CD4-positive, alpha-beta T cell treated with Interleukin-6 at 100 ng/mL for 8 hours (primary cell): ENCODE measurements around the gene CBLB.
"Not testable (repeated sequence)": the region's sequence is repeated elsewhere in the genome, so short reads cannot be mapped to it uniquely, and the experiment has no call there.

Experiments used
- DNase-seq: peaks from one replicate; pipeline ENCODE4 v3.0.0-alpha.2; 2020; ENCODE audit warnings: mixed read lengths, low spot score

The CBLB gene

GRCh38 chr3:105752791-105753415 lies 115.9 kb downstream of the CBLB start:
- peak; percentile 69 for DNase-seq

GRCh38 chr3:105747696-105748095 lies 121.1 kb downstream of the CBLB start:
- no peak for DNase-seq

DNA sequence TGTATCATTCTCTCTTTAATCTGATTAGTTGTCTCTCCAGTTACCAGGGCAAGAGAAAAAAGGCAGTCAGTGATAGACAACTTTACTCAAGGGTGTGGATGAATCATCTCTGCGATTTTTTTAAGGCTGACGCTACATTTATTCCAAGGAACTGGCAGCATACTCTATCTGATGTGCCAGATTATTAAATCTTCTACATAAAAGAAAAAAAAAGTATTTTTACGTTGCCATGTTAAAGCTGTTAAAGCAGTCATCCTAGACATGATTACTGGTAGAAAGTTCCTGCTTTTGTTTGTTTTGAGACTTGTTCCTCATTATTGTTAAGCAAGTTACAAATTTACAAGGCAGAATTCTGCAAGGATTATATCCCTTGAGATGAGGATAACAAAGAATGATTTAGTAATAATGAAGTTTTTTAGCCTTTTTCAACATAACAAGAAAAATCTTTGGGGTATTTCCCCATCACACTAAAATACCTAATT lies 121.7 kb downstream of the CBLB start:
- peak; percentile 30 for DNase-seq

- no peak for DNase-seq
Observed at GRCh38 chr3:105746231-105746996, 122.4 kb downstream of the CBLB start.

GRCh38 chr3:105745046-105745445 lies 123.8 kb downstream of the CBLB start:
- no peak for DNase-seq

- no peak for DNase-seq
Observed at GRCh38 chr3:105744202-105744601, 124.6 kb downstream of the CBLB start.

DNA sequence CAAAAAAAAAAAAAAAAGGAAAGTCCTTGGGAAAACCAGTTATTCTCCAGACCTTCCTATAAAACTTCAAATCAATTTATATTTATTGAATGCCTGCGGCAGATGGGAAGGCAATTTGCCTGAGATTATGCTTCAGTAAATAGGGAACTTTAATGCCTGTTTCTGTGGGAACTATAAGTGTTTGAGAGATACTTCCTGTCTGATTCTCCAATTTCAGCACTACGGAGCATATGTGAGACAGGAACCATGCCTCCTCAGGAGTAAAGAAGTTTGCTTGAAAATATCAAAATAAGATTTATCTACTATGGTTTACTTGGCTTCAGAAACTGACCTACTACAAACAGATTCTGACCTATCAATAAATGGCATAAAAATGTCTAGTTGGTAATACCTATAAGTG lies 135.5 kb downstream of the CBLB start:
- no peak for DNase-seq

DNA sequence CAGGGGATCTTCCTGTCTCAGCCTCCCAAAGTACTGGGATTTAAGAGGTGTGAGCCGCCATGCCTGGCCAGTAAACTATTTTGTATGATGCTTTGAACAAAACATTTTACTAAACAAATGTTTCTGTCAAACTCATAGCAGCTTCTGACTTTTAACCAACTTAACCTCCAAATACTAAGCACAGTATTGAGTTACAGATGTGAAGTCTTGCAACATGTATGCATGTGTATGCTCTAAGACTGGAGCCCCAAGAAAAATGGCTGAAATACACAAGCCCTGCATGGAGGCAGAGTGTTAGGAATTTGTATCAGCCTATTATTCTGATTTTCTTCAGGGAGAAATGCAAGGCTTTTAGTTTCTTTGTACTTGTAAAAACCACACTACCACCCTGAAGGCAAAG lies 137.1 kb downstream of the CBLB start:
- no peak for DNase-seq

GRCh38 chr3:105730801-105731354 lies 137.9 kb downstream of the CBLB start:
- no peak for DNase-seq

DNA sequence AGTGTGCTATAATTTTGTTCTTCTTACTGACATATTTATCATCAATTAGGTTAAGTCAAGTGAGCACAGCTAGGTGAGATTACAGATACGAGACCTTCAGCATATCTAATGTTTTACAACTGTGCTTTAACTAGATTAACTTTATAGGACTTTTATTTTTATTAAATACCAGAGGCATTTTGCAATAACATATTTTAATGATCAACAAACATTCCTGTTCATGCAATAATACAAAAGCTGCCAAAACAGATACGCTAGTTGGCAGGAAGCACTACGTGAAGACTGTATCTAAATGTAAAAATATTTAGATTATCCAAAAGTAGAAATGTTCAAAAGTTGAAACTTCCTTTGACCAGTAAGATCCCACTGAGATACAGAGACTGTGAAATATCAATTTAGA lies 139.1 kb downstream of the CBLB start:
- DNase-seq: no peak

GRCh38 chr3:105728771-105729312 lies 140.0 kb downstream of the CBLB start:
- DNase-seq: no peak

DNA sequence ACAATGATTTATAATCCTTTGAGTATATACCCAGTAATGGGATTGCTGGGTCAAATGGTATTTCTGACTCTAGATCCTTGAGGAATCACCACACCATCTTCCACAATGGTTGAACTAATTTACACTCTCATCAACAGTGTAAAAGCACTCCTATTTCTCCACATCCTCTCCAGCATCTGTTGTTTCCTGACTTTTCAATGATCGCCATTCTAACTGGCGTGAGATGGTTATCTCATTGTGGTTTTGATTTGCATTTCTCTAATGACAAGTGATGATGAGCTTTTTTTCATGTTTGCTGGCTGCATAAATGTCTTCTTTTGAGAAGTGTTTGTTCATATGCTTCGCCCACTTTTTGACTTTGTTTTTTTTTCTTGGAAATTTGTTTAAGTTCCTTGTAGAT lies 141.8 kb downstream of the CBLB start:
- DNase-seq: not testable (repeated sequence)

- no peak for DNase-seq
Observed at GRCh38 chr3:105722943-105723556, 145.8 kb downstream of the CBLB start.

- DNase-seq: no peak
Observed at GRCh38 chr3:105719791-105720190, 149.0 kb downstream of the CBLB start.

DNA sequence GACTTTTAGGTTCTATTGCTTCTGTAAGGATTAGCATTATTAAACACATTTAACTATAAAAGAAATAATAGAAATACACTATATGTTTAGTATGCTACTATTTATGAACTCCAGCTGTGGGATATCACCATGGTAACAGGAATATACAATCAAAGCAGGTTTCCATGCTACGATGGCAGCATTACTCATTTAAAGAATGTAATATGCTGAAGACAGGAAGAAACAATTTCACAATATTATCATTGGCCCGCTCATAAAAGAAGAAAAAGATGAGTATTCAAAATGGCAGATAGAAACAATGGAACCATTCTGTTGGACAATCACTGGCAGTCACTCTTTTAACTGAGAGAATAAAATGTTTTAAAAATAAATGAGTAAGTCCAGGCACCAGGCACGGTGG lies 153.4 kb downstream of the CBLB start:
- DNase-seq: no peak

DNA sequence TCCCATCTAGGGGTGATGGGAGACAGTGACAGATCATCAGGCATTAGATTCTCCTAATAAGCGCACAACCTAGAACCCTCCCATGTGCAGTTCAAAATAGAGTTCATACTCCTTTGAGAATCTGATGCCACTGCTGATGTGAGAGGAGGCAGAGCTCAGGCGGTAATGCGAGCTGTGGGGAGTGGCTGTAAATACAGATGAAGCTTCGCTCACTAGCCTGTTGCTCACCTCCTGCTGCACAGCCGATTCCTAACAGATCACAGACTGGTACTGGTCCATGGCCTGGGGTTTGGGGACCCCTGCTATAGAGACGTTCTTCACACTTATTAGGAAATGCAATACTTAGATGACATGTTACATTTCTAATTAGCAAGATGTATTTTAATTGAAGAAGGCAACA lies 154.4 kb downstream of the CBLB start:
- DNase-seq: no peak

DNA sequence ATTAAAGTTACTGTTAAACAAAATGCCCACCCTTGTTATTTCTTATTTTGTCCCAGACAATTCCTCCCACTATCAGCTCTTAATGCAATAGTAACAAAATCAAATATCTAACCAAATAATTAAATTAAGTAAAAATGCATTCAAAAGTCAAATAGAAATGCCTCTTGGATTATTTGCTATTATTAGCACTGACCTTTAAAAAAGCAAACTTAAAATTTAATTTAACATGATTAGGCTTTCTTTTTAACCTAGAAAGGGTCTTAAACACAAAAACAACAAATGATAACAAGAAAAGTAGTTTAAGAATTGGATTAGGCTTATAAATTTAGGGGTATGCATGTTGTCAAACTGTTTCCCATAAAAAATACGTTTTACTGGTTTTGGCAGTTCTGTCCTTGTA lies 159.8 kb downstream of the CBLB start:
- no peak for DNase-seq

DNA sequence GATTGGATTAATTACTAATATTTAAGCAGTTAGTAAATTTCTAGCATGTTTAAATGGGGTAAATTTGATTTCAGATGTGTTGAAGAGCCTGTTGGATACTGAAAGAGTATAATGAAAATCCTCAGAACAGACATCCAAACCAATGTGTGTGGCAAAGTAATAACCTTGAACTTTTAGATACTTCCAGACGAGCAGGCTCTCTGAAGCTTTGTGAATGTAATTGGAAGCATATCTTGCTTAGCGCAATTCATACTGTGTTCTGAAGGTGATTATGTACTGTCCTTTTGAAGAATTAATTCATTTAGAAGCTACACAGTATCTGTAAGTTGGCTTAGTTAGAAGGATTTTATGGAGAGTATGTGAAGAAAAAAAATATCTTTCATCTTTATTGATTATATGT lies 161.8 kb downstream of the CBLB start:
- DNase-seq: no peak

DNA sequence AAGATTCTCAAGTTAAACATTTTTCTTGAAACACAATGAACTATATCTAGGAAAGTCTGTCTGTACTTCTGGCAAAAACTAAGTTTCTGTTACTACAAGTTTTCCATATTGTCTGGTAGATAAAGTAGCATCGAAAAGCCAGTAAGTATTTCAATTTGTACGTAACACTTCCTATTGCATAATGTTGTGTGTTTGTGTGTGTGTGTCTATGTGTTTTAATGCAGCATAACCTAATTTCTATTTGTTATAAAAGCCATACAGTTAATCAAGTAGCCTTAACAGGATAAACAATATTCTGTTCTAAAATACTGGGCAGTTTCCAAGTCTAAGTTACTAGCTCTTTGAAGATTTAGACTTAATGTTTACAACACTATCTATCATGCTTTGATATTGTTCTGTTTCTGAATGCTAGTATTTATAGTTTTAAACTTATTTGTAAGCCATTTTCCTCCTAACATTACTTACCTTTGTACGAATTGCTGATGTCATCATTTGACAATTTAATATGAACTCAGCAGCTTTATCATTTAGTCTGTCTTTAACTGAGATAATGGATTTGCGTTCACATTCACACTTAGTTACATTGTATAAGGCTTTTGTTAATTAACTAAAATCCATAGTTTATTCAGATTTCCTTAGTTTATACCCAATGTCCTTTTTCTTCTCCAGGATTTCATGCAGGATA lies 163.9 kb downstream of the CBLB start:
- no peak for DNase-seq

- no peak for DNase-seq
Observed at GRCh38 chr3:105700575-105700974, 168.2 kb downstream of the CBLB start.

GRCh38 chr3:105691633-105692032 lies 177.2 kb downstream of the CBLB start:
- DNase-seq: no peak

GRCh38 chr3:105691053-105691452 lies 177.8 kb downstream of the CBLB start:
- DNase-seq: no peak
